GM18873 (cell line): ENCODE data around the gene MTHFD1.
"Not testable (repeated sequence)": the region's sequence is repeated elsewhere in the genome, so short reads cannot be mapped to it uniquely, and the experiment has no call there.

Experiments used
- ATAC-seq: cut with Tn5 transposase; IDR thresholded peaks from one replicate; pipeline ENCODE4 v1.9.1; 2021; ENCODE audit warnings: mild to moderate bottlenecking, moderate library complexity, moderate number of reproducible peaks; ENCODE audit not compliant: unreplicated experiment, low FRiP score

The MTHFD1 gene

GRCh38 chr14:64387782-64388532 lies at the start of gene MTHFD1:
MTHFD1 (plus strand) TSS chr14:64388353; CDS start chr14:64388428, 75 bp downstream.
- peak; percentile 75 for ATAC-seq

DNA sequence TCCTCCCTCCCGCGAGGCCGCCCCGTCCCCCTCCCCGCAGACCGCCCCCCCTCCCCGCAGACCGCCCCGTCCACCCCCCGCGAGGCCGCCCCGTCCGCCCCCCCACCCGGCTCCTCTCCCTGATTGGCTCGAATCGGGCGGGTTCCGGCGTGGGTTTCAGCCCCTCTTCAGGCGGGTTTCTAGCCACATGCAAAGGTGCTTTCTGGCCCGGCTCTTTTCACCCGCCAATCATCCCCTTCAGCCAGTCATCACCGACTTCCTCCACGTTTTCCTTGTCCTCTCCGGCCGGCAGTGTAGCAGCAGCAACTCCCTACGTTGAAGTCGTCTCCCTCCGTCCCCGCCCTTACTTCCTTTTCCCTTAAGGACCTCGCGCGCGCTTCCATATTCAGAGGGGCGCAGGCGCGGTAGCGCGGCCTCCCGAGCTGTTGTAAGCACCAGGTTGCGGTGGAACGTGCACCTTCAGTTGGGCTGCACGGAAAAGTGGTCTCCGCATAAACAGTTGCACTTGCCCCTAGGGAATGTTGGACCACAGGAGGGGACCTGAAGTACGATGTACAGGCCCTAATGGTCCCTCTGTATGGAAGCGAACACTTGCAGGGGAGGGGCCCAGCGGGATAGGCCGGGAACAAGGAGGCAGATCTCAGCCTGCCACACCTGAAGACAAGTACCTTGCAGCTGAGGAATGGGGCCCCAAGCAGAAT lies 49.4 kb upstream of the MTHFD1 start:
- peak; percentile 78 for ATAC-seq

DNA sequence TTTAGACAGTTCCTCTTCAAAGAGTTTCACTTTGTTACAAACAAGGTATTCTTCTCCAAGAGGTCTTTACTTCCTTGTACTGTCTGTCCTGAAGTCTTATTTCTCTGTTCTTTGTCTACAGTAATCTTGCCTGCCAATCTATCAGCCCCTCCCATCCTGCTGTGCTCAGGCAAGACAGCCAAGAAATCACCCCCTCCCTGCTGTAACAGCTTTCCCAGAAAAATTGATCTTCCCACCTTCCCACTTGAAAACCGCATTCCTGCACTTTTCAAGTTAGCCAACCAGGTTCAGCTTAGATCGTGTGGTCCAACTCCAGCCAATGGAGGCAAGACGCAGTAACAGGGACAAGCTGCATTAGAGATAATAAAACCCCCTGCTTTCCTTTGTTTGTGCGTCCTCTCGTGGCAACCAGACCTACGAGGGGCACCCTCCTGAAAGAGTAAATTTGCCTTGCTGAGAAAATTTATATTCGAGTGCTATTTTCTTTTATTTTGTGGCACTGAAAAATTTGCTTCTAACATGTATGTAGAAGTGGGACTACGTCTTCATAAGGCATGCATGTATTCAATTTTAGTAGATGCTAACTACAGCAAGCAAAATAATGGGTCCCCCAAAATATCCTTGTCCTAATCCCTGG lies 47.5 kb upstream of the MTHFD1 start:
- ATAC-seq, result no peak

GRCh38 chr14:64347748-64348147 lies 40.4 kb upstream of the MTHFD1 start:
- ATAC-seq, result no peak

DNA sequence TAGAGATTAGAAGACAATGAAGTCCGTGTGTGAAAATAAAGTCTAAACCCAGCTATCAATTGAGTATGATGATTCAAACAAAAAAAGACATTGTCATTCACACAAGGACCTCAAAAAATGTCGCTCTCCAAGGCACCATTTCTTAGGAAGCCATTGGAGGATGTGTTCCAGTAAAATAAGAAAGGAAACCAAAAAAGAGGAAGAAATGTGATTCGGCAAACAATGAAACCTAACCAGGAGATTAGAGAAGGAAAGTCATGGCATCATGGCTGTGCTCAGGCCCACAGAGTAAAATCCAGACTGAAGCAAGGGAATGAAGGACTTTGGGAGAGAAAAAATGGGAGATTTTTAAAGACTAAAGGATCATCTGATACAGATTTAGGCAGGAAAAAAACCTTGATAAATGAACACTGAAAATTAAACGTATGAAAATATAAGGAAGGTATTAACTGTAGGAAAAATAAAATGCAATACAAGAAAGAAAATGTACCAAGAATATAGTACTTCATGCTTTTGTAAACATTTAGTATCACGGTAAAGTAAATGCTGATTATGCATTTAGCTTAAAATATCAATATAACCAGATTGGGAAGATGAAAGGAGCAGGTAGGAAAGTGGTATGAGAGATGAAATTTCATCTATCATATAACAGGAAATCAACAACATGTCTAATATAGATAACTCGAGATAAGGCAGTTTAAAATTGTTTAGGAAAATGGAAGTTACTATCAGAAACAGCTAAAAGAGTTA lies 38.2 kb upstream of the MTHFD1 start:
- ATAC-seq, result no peak

DNA sequence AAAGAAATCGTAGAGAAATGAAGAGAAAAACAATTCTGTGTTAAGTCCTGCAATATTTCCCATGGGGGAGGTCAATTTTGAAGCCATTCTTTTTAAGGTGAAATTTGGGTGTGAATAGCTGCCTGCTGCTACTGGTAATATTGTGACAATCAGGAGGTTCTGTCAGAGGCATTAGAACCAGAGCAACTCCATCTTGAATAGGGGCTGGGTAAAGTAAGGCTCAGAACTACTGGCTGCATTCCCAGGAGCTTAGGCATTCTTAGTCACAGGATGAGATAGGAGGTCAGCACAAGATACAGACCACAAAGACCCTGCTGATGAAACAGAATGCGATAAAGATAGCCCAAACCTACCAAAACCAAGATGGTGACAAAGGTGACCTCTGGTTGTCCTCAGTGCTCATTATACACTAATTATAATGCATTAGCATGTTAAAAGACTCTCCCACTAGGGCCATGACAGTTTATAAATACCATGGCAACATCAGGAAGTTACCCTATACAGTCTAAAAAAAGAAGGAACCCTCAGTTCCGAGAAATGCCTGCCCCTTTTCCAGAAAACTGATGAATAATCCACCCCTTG lies 24.8 kb upstream of the MTHFD1 start:
- no peak for ATAC-seq

GRCh38 chr14:64364907-64365306 lies 23.2 kb upstream of the MTHFD1 start:
- no peak for ATAC-seq

GRCh38 chr14:64365358-64365889 lies 22.7 kb upstream of the MTHFD1 start:
- ATAC-seq, result not testable (repeated sequence)

DNA sequence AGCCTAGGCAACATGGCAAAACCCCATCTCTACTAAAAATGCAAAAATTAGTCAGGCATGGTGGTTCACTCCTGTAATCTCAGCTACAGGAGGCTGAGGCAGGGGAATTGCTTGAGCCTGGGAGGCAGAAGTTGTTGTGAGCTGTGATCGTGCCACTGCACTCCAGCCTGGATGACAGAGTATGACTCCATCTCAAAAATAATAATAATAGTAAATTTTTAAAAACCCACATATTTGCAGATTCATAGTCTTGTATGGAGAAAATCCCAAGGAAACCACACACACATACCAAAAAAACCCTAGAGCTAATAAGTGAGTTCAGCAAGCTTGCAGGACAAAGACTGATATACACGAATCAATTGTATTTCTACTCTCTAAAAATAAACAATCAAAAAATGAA lies 19.0 kb upstream of the MTHFD1 start:
- ATAC-seq, result no peak

GRCh38 chr14:64387232-64387781 lies 846 bp upstream of the MTHFD1 start:
- ATAC-seq, result peak; percentile 16

DNA sequence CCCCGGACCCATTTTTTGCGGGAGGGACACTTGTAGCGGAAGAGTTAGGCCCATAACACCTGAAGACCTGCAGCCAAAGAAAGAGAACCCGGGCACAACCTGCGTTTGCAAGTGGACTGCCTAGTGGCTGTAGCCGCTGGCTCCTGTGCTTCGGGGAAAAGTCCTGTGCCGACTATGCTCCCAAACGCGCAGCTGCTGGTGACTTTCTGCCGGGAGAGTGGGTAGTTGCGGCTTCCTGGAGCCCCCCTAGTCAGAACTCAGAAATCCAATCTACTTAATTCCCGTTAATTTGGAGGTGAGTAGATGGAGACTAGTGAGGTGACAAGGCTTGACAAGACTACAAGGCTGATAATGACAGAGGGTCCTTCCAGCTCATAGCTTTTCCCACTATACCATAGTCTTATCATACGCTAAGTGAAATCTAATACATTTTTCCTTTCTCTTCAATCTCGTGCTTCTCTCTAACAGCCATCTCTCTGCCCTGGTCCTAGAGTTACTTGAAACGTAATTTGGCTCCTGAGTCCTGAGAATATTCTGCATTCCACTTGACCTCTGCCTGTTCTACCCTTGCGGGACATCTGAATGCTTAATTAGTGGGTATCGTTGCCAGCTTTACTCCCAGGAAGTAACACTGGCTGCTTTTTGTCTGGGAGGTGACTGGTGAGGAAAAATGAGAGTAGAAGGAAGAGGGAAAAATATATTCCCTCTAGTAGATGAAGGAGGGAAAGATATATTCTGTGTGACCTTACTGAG lies 556 bp downstream of the MTHFD1 start:
- no peak for ATAC-seq

DNA sequence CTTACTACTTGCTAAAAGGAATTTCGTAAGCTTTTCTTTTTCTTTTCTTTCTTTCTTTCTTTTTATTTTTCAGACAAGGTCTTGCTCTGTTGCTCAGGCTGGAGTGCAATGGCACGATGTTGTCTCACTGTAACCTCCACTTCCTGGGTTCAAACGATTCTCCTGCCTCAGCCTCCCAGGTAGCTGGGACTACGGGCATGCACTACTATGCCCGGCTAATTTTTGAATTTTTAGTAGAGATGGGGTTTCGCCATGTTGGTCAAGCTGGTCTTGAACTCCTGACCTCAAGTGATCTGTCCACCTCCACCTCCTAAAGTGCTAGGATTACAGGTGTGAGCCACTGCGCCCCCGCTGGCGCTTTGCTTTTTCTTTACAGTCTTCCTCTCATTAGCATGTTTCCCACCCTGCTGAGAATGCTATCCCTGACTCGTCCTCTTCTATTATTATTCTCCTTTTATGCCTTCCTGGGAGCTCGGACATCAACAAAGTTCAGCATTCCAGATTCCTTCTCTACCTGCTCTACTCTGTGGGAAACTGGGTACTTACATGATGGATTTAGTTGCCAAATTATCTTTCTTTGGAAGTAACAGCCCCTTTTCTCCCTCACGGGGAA lies 3.1 kb downstream of the MTHFD1 start:
- ATAC-seq, result no peak

DNA sequence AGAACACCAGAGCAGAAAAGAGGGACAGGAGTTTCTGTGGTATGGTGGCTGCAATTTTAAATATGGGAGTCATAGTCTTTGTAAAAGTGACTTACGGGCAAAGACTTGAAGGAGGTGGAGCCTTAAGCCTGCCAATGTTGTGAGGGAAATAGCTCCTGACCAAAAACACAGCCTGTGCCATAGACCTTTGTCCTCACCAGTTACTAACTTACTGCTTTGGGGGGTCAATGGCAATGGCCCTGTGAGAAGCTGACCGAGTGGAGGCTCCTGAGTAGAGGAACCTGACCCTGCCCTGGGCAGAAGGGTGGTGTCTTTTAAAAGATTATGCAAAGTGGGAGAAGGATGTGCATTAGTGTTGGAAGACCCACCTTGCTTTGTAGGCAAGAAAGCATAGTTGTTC lies 3.8 kb downstream of the MTHFD1 start:
- no peak for ATAC-seq

DNA sequence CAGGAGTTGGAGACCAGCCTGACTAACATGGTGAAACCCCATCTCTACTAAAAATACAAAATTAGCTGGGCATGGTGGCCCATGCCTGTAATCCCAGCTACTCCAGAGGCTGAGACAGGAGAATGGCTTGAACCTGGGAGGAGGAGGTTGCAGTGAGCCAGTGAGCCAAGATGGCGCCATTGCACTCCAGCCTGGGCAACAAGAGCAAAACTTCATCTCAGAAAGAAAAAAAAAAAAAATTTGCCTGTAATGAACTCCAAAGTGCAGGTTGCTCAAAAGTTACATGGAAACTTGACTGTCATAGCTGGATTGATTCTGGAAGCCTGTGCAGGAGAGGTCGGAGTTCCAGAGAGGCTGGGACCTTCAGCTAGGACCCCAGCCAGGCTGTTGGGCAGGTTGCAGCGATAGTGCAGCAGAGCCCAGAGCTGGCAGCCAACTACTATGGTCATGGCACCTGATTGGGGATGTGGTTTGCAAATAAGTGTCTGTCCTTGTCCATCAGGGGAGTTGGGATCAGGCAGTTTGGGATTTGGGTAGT lies 5.1 kb downstream of the MTHFD1 start:
- not testable (repeated sequence) for ATAC-seq

- ATAC-seq, result no peak
Observed at GRCh38 chr14:64394423-64394822, 6.3 kb downstream of the MTHFD1 start.

DNA sequence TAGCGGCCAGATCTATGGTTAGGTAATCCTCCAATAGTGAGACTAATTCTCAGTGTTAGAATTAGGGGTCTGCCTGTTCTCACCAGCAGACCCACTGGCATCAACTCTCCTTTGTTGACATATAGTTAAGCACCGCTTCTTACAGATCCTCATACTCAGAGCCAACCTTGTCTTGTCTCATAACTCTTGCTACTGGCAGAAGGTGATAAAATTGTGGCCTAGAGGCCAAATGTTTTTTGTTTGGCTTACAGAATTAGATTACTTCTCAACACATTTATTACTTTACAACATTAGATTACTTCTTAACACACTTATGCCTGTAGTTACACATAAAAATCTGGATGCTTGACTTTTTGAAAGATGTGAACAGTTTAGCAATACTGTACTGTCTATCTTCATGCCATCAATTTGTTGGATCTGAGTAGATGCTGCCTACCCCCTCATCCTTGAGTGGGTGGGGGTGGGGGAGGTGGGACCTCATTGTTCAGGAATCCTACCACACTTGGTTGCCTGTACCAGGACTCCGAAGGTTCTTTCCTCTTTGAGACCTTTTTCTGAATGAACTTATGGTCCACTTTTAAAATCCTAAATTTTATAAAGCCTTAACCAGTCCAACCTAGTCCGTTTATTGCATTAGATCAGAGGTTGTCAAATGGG lies 7.0 kb downstream of the MTHFD1 start:
- no peak for ATAC-seq

DNA sequence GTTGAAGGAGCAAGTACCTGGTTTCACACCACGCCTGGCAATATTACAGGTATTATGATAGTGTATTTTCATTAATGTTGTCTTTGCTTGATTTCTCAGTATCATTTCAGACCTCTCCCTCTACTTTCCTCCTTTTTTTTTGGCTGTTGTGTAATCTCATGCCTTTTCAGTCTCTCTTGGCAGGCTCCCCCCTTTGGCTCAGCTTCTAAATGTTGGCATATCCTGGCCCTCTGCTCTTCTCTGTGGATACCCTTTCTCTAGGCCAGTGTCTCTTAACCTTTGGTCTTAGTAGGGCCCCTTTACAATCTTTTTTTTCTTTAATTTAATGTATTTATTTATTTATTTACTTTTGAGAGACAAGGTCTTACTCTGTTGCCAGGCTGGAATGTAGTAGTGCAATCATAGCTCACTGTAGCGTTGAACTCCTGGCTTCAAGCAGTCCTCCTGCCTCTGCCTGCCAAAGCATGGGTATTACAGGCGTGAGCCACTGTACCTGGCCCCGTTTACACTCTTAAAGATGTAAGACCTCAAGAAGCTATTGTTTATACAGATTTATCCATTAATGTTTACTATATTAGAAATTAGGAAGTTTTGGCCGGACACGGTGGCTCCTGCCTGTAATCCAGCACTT lies 12.8 kb downstream of the MTHFD1 start:
- ATAC-seq, result no peak

DNA sequence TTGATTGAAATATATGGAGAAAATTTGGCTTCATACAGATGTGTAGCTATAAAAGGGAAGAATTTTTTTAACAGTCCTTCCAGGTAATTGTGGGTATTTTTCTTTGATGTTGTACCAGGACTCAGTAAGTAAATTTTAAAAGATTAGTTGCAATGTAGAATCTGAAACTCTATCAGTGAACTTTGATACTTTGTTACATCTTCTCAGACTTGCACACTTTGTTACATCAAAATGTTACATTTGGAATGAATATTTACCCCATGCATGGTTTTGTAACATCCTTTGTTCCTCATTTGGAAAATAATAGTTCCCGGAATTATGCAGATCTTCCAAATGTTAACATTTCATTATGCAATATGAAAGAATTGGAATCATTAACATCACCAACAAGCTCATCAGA lies 13.8 kb downstream of the MTHFD1 start:
- ATAC-seq, result no peak
